ENCODE results near the gene UNC93B1. TPM values are rescaled to one million over a fixed set of nuclear protein-coding genes. Genes with fewer than 3 reads are reported as not detected.
A peak's percentile ranks its signal among the peaks of the same experiment; 100 is the strongest.

UNC93B1 gene
- total RNA-seq, 1 donor from 2014 or later: 9.0 TPM

GRCh38 chr11:68013611-68014156, 9.8 kb upstream of the UNC93B1 start:
- ATAC-seq (no peak), DNase-seq (ENCODE audit: missing footprints) (no peak)
- intact Hi-C loops (cut with DNase I): no loop called here

GRCh38 chr11:68012843-68013610, 9.1 kb upstream of the UNC93B1 start:
- intact Hi-C loops (cut with DNase I): no loop called here
- DNase-seq (ENCODE audit: missing footprints) (no peak), ATAC-seq (no peak)

GRCh38 chr11:68012044-68012842, 8.3 kb upstream of the UNC93B1 start:
- DNase-seq (ENCODE audit: missing footprints): no peak
- intact Hi-C loops (cut with DNase I): no loop called here
- no peak for ATAC-seq

GRCh38 chr11:68011051-68011943, 7.4 kb upstream of the UNC93B1 start:
- no peak for ATAC-seq
- intact Hi-C loops (cut with DNase I): no loop called here
- DNase-seq (ENCODE audit: missing footprints): no peak

- ATAC-seq: peak; percentile 88
- DNase-seq (ENCODE audit: missing footprints): peak; percentile 95
- intact Hi-C loops (cut with DNase I): no loop called here
Observed at GRCh38 chr11:68010090-68011041, 6.5 kb upstream of the UNC93B1 start, which contains the start of gene ALDH3B1. Gene ALDH3B1 (plus strand): TSS chr11:68010327. CDS start chr11:68015298, 4,971 bp downstream.

GRCh38 chr11:68009391-68010089, 5.6 kb upstream of the UNC93B1 start:
- no peak for ATAC-seq
- no peak for DNase-seq (ENCODE audit: missing footprints)
- intact Hi-C loops (cut with DNase I): no loop called here

- DNase-seq (ENCODE audit: missing footprints) (no peak), ATAC-seq (no peak)
- intact Hi-C loops (cut with DNase I): no loop called here
Observed at GRCh38 chr11:68008381-68009337, 4.8 kb upstream of the UNC93B1 start.

- intact Hi-C loops (cut with DNase I): no loop called here
- no peak for ATAC-seq
- no peak for DNase-seq (ENCODE audit: missing footprints)
Observed at GRCh38 chr11:68007498-68008380, 3.8 kb upstream of the UNC93B1 start.

GRCh38 chr11:68006606-68007166, 2.8 kb upstream of the UNC93B1 start:
- no peak for ATAC-seq
- intact Hi-C loops (cut with DNase I): no loop called here
- no peak for DNase-seq (ENCODE audit: missing footprints)

- no peak for ATAC-seq
- no peak for DNase-seq (ENCODE audit: missing footprints)
- intact Hi-C loops (cut with DNase I): no loop called here
Observed at GRCh38 chr11:68004551-68005335, 846 bp upstream of the UNC93B1 start.

- intact Hi-C loops (cut with DNase I): no loop called here
- DNase-seq (ENCODE audit: missing footprints): peak; percentile 82
- peak; percentile 16 for ATAC-seq
Observed at GRCh38 chr11:68002938-68003845, 705 bp downstream of the UNC93B1 start.

- peak; percentile 15 for ATAC-seq
- intact Hi-C loops (cut with DNase I): no loop called here
- no peak for DNase-seq (ENCODE audit: missing footprints)
Observed at GRCh38 chr11:68002575-68002937, 1.3 kb downstream of the UNC93B1 start.

GRCh38 chr11:67999704-68000103, 4.2 kb downstream of the UNC93B1 start:
- DNase-seq (ENCODE audit: missing footprints): no peak
- intact Hi-C loops (cut with DNase I): no loop called here

More at GRCh38 chr11:67999704-68000103, 4.2 kb downstream of the UNC93B1 start:
- ATAC-seq: no peak
